Loucy (cell line): Measurements from ENCODE around the gene ELAVL2.

ENCODE experiments used
- H2AFZ ChIP-seq: fragments of 200-600 bp; sonication (generic); 2 replicates; pipeline ENCODE4 v1.6.0; 2016; ENCODE audit warnings: antibody characterized with exemption, mild to moderate bottlenecking, low read length, moderate library complexity
- H3F3A ChIP-seq: fragments of 200-600 bp; 2 replicates; pipeline ENCODE4 v1.6.0; 2016; ENCODE audit warnings: antibody characterized with exemption, low read depth, mild to moderate bottlenecking
- H3K27me3 ChIP-seq: fragments of 200-600 bp; sonication (generic); 2 replicates; pipeline ENCODE4 v1.6.1; 2014; ENCODE audit warnings: low read length, mild to moderate bottlenecking; ENCODE audit not compliant: insufficient read depth, poor library complexity, severe bottlenecking
- H3K36me3 ChIP-seq: fragments of 200-600 bp; sonication (generic); 2 replicates; pipeline ENCODE4 v1.6.1; 2016; ENCODE audit warnings: low read length; ENCODE audit not compliant: insufficient read depth
- H3K4me1 ChIP-seq: fragments of 200-600 bp; sonication (generic); 2 replicates; pipeline ENCODE4 v1.5.1; 2014; ENCODE audit warnings: low read length, mild to moderate bottlenecking; ENCODE audit not compliant: insufficient read depth, poor library complexity, severe bottlenecking
- H3K4me2 ChIP-seq: fragments of 200-600 bp; sonication (generic); 2 replicates; pipeline ENCODE4 v1.6.0; 2014; ENCODE audit warnings: antibody characterized with exemption, low read length, low read depth, mild to moderate bottlenecking; ENCODE audit not compliant: poor library complexity, severe bottlenecking
- H3K4me3 ChIP-seq: fragments of 200-600 bp; sonication (generic); 2 replicates; pipeline ENCODE4 v1.5.1; 2014; ENCODE audit warnings: low read length, mild to moderate bottlenecking, mixed read lengths; ENCODE audit not compliant: poor library complexity, severe bottlenecking
- H3K79me2 ChIP-seq: fragments of 200-600 bp; sonication (generic); 2 replicates; pipeline ENCODE4 v1.6.1; 2014; ENCODE audit warnings: low read length; ENCODE audit not compliant: insufficient read depth
- H3K9ac ChIP-seq: fragments of 200-600 bp; sonication (generic); 2 replicates; pipeline ENCODE4 v1.6.0; 2014; ENCODE audit warnings: mild to moderate bottlenecking, low read depth, low read length, moderate library complexity; ENCODE audit not compliant: poor library complexity, severe bottlenecking
- H3K9me2 ChIP-seq: fragments of 200-600 bp; sonication (generic); replicated peaks from 2 replicates; pipeline ENCODE4 v1.6.1; 2016; ENCODE audit warnings: low read depth, low read length, mixed read lengths
- H3K9me3 ChIP-seq: fragments of 200-600 bp; sonication (generic); 2 replicates; pipeline ENCODE4 v1.6.1; 2014; ENCODE audit warnings: mild to moderate bottlenecking, antibody characterized with exemption, low read length, low read depth; ENCODE audit not compliant: insufficient read depth
- H4K20me1 ChIP-seq: fragments of 200-600 bp; sonication (generic); 2 replicates; pipeline ENCODE4 v1.6.0; 2014; ENCODE audit warnings: antibody characterized with exemption, low read length, mild to moderate bottlenecking; ENCODE audit not compliant: insufficient read depth, poor library complexity, severe bottlenecking
- CTCF ChIP-seq: fragments of 200-600 bp; sonication (generic); conservative IDR thresholded peaks from 2 replicates; pipeline ENCODE4 v1.5.1; 2014; ENCODE audit warnings: mild to moderate bottlenecking, antibody characterized with exemption, low read length
- EZH2phosphoT487 ChIP-seq: fragments of 200-600 bp; IDR thresholded peaks from 2 replicates; pipeline ENCODE4 v1.6.1; 2018; ENCODE audit warnings: antibody characterized with exemption, mild to moderate bottlenecking, moderate library complexity, borderline replicate concordance

The ELAVL2 gene

DNA sequence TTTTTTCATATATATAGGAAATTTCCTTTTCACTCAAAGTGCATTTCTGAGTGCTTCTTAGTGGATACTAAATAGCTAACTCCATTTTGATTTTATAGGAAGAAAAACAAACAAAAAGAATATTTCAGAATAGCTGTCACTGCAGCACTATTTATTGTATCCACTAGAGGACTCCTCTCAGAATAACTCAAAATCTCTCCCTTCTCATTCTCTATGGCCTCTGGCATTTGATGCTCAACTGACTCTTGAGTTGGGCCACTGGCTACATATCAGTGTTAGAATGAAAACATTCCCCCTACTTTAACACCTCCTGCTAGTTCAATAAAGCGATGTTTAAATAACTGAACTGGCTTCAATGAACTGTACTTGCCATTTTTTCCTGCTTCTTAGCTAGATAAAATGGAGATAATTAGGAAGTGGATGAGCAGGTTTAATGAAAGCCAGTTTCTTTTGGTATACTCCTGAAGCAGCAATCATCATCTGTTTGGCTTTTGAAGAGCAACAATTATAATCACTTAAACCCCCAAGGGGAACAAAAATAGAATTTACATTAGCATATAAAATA is 16.6 kb upstream of the ELAVL2 start:
- H3K36me3 ChIP-seq, result no peaks in the 10 kb centered on the region
- no peak overlapping the region for H3K4me2 ChIP-seq
- no peaks in the 10 kb centered on the region for H3K4me1 ChIP-seq
- TF ChIP-seq CTCF (no peak), EZH2phosphoT487 (no peak)
- no peaks in the 10 kb centered on the region for H3K9me3 ChIP-seq
- no peak overlapping the region for H3K4me3 ChIP-seq
- no peaks in the 10 kb centered on the region for H3K79me2 ChIP-seq
- no peaks in the 10 kb centered on the region for H4K20me1 ChIP-seq
- H3K9ac ChIP-seq, result no peak overlapping the region
- H3F3A ChIP-seq, result no peaks in the 10 kb centered on the region
- H2AFZ ChIP-seq, result no peak overlapping the region
- no peaks in the 10 kb centered on the region for H3K9me2 ChIP-seq
- H3K27me3 ChIP-seq, result no peaks in the 10 kb centered on the region

- H2AFZ ChIP-seq, result no peak overlapping the region
- H3K4me1 ChIP-seq, result no peaks in the 10 kb centered on the region
- no peaks in the 10 kb centered on the region for H3F3A ChIP-seq
- no peaks in the 10 kb centered on the region for H3K79me2 ChIP-seq
- no peaks in the 10 kb centered on the region for H4K20me1 ChIP-seq
- H3K4me3 ChIP-seq, result no peak overlapping the region
- H3K27me3 ChIP-seq, result no peaks in the 10 kb centered on the region
- H3K9ac ChIP-seq, result no peak overlapping the region
- no peaks in the 10 kb centered on the region for H3K9me2 ChIP-seq
- H3K36me3 ChIP-seq, result no peaks in the 10 kb centered on the region
- no peaks in the 10 kb centered on the region for H3K9me3 ChIP-seq
- H3K4me2 ChIP-seq, result no peak overlapping the region
- TF ChIP-seq EZH2phosphoT487, result no peak
- no peak for TF ChIP-seq CTCF
These were observed 15.3 kb upstream of the ELAVL2 start for GRCh38 chr9:23841304-23841703.

GRCh38 chr9:23837038-23837437 is 11.0 kb upstream of the ELAVL2 start:
- Histone ChIP-seq H3K4me2 (no peak overlapping the region), H3K9me3 (no peaks in the 10 kb centered on the region), H3K4me1 (no peaks in the 10 kb centered on the region), H2AFZ (no peak overlapping the region), H4K20me1 (no peaks in the 10 kb centered on the region), H3K36me3 (no peaks in the 10 kb centered on the region), H3K27me3 (no peaks in the 10 kb centered on the region), H3K9ac (no peak overlapping the region), H3K9me2 (no peaks in the 10 kb centered on the region), H3K79me2 (no peaks in the 10 kb centered on the region), H3K4me3 (no peak overlapping the region), H3F3A (no peaks in the 10 kb centered on the region)
- TF ChIP-seq CTCF (no peak), EZH2phosphoT487 (no peak)
